SU-DHL-6 (cell line): ENCODE measurements around the gene CUEDC1.

Experiments used
- EZH2phosphoT487 ChIP-seq: fragments of 200-600 bp; sonication (generic), shearing (Covaris generic); conservative IDR thresholded peaks from 2 replicates; pipeline ENCODE4 v1.6.1; 2018; ENCODE audit warnings: mild to moderate bottlenecking, antibody characterized with exemption, low read length, moderate library complexity, mixed read lengths
- TF ChIP-seq, protein P1 (sequence below): fragments of 200-600 bp; sonication (generic); IDR thresholded peaks from one replicate; pipeline ENCODE4 v1.5.1; 2017; ENCODE audit warnings: antibody characterized with exemption, mild to moderate bottlenecking, low read length, moderate library complexity; ENCODE audit not compliant: insufficient read depth, poor library complexity, severe bottlenecking

DNA sequence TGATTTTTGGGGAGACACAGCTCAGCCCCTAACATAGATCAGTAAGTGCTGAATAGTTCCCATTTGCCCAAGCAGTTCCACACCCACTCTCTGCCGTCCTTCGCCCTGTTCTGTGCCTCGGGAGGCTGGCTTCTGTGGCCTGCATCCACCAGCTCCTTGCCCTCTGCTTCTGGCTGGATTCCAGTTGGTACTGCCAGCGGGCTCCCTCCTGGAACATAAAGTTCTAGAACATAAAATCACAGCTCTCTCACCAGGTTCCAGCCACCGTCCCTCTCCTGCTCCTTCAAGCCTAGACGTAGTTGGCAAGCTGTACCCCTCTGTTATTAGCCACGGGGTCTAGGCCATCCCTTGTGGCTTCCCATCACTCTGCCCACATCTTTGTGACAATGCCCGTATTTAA lies 101.5 kb downstream of the CUEDC1 start:
- TF ChIP-seq, protein P1, sequence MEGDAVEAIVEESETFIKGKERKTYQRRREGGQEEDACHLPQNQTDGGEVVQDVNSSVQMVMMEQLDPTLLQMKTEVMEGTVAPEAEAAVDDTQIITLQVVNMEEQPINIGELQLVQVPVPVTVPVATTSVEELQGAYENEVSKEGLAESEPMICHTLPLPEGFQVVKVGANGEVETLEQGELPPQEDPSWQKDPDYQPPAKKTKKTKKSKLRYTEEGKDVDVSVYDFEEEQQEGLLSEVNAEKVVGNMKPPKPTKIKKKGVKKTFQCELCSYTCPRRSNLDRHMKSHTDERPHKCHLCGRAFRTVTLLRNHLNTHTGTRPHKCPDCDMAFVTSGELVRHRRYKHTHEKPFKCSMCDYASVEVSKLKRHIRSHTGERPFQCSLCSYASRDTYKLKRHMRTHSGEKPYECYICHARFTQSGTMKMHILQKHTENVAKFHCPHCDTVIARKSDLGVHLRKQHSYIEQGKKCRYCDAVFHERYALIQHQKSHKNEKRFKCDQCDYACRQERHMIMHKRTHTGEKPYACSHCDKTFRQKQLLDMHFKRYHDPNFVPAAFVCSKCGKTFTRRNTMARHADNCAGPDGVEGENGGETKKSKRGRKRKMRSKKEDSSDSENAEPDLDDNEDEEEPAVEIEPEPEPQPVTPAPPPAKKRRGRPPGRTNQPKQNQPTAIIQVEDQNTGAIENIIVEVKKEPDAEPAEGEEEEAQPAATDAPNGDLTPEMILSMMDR = no peak
- TF ChIP-seq EZH2phosphoT487 = no peak
